ENCODE results near the gene CTSZ. TPM values are rescaled to one million over a fixed set of nuclear protein-coding genes. Genes with fewer than 3 reads are reported as not detected.

CTSZ gene
- total RNA-seq, 1 experiment from 2014 or later: 200 TPM

Other genes with a start within 250 kb of the CTSZ start
- gene GNAS-AS1, start 156.4 kb downstream of the CTSZ start, total RNA-seq (2014; rRNA removed; shearing (Covaris generic)): 0.55 and 0.90 TPM in 2 replicates
- gene GNAS, start 154.5 kb downstream of the CTSZ start, total RNA-seq (2014; rRNA removed; shearing (Covaris generic)): 589 and 602 TPM in 2 replicates
- 76.2 and 86.5 TPM in 2 replicates for gene NELFCD, start 26.0 kb downstream of the CTSZ start, total RNA-seq (2014; rRNA removed; shearing (Covaris generic))
- gene TUBB1, start 12.2 kb upstream of the CTSZ start, total RNA-seq (2014; rRNA removed; shearing (Covaris generic)): not detected in 2 replicates
- gene ATP5F1E, start 25.1 kb upstream of the CTSZ start, total RNA-seq (2014; rRNA removed; shearing (Covaris generic)): 96.6 and 107 TPM in 2 replicates
- gene PRELID3B, start 35.5 kb upstream of the CTSZ start, total RNA-seq (2014; rRNA removed; shearing (Covaris generic)): 105 and 108 TPM in 2 replicates
- gene ZNF831, start 156.6 kb upstream of the CTSZ start, total RNA-seq (2014; rRNA removed; shearing (Covaris generic)): not detected in 2 replicates

Measured in SK-MEL-5 (cell line).